HepG2 (cell line): ENCODE results near the gene COL8A1. TPM values are rescaled to one million over a fixed set of nuclear protein-coding genes. Genes with fewer than 3 reads are reported as not detected.

Source experiments
- ATAC-seq: fragments of 200-7000 bp; cut with Tn5 transposase; 3 replicates; pipeline ENCODE4 v1.9.1; 2020; ENCODE audit warnings: mild to moderate bottlenecking, moderate library complexity
- BruUV-seq: library from RNA; stranded (reverse); fragments of 400-500 nt; replicated peaks from 2 replicates; lab custom pipeline; 2021; lab: Mats Ljungman, UMichigan
- CTCF ChIA-PET: fragments of 300-600 bp; formaldehyde crosslinking; extraction: SDS; loops from one replicate; lab custom pipeline; 2021; ENCODE audit warnings: low total read pairs, inconsistent platforms, low intra/inter-chr PET ratio; lab: Yijun Ruan, JAX
- POLR2A ChIA-PET: fragments of 350-600 bp; sonication (Branson Sonifier 250); formaldehyde crosslinking; loops from one replicate; lab custom pipeline; 2020; ENCODE audit warnings: antibody characterized with exemption, inconsistent platforms; lab: Yijun Ruan, JAX
- DNase-seq: peaks from one replicate; pipeline ENCODE4 v3.0.0-alpha.2; 2015; ENCODE audit warnings: low spot score
- FAIRE-seq: peaks from 3 replicates; lab custom pipeline; 2011; peaks lifted over from hg19 to GRCh38; lab: Jason Lieb, UNC
- H2AFZ ChIP-seq: one replicate; pipeline ENCODE4 v1.6.1; 2011; ENCODE audit warnings: low read length, inconsistent platforms
- H3K27ac ChIP-seq: fragments of 300-600 bp; 3 replicates; pipeline ENCODE4 v1.8.0; 2011; ENCODE audit warnings: mixed run types, mild to moderate bottlenecking, mixed read lengths, low read length, inconsistent platforms; ENCODE audit not compliant: insufficient read depth; ENCODE audit errors: extremely low read length
- H3K27me3 ChIP-seq, 2 experiments: fragments of 200-600 bp in 1 of 2; 2 replicates in 1 of 2; 3 replicates in 1 of 2; pipeline versions ENCODE4 v1.6.0 to v1.8.0; 2011; ENCODE audit warnings: low read length in 2 of 2, mild to moderate bottlenecking in 2 of 2, moderate library complexity in 2 of 2, inconsistent platforms in 1 of 2; ENCODE audit not compliant: insufficient read depth in 2 of 2, control insufficient read depth in 1 of 2
- H3K36me3 ChIP-seq, 2 experiments: fragments of 200-600 bp in 1 of 2; replicated peaks in 1 of 2; 2 replicates in 1 of 2; 3 replicates in 1 of 2; pipeline versions ENCODE4 v1.5.1 to v1.8.0; 2011; ENCODE audit warnings: low read length in 2 of 2, inconsistent platforms in 1 of 2; ENCODE audit not compliant: insufficient read depth in 2 of 2, control insufficient read depth in 1 of 2
- H3K4me1 ChIP-seq: 2 replicates; pipeline ENCODE4 v1.5.1; 2012; ENCODE audit warnings: low read length, inconsistent platforms; ENCODE audit not compliant: insufficient read depth
- H3K4me2 ChIP-seq: 2 replicates; pipeline ENCODE4 v1.6.0; 2011; ENCODE audit warnings: low read depth, low read length, inconsistent platforms
- H3K4me3 ChIP-seq, 3 experiments: fragments of 200-600 bp in 1 of 3; sonication (generic), shearing (Covaris generic) in 1 of 3; replicated peaks in 1 of 3; 2 replicates each; pipeline ENCODE4 v1.5.1; 2011 to 2016; ENCODE audit warnings: low read length in 3 of 3, inconsistent platforms in 2 of 3, low read depth in 2 of 3, mild to moderate bottlenecking in 2 of 3, control low read depth in 1 of 3, mixed read lengths in 1 of 3; ENCODE audit not compliant: insufficient read depth in 1 of 3
- H3K79me2 ChIP-seq: one replicate; pipeline ENCODE4 v1.6.1; 2011; ENCODE audit warnings: low read length, inconsistent platforms; ENCODE audit not compliant: insufficient read depth
- H3K9ac ChIP-seq: 2 replicates; pipeline ENCODE4 v1.6.0; 2011; ENCODE audit warnings: mild to moderate bottlenecking, low read depth, low read length, inconsistent platforms; ENCODE audit not compliant: insufficient read depth
- H3K9me3 ChIP-seq: 2 replicates; pipeline ENCODE4 v1.5.1; 2012; ENCODE audit warnings: mild to moderate bottlenecking, low read length
- H4K20me1 ChIP-seq: 2 replicates; pipeline ENCODE4 v1.6.0; 2011; ENCODE audit warnings: inconsistent platforms, mild to moderate bottlenecking, low read length, moderate library complexity; ENCODE audit not compliant: insufficient read depth
- ADNP ChIP-seq: sonication (generic); formaldehyde crosslinking; IDR thresholded peaks from 2 replicates; pipeline ENCODE4 v1.4.0; 2020; ENCODE audit warnings: missing genetic modification reagents
- CREB1 ChIP-seq, 2 experiments: fragments of 450-650 bp in 1 of 2; IDR thresholded peaks; 2 replicates each; pipeline ENCODE4 v1.6.1; 2016 to 2017; ENCODE audit warnings: control low read depth in 1 of 2, mild to moderate bottlenecking in 1 of 2, missing compliant biosample characterization in 1 of 2, missing genetic modification characterization in 1 of 2
- HDAC2 ChIP-seq: sonication (generic); formaldehyde crosslinking; IDR thresholded peaks from 2 replicates; pipeline ENCODE4 v1.4.0; 2020; ENCODE audit warnings: missing genetic modification reagents
- HNRNPLL ChIP-seq: fragments of 200-400 bp; formaldehyde crosslinking; IDR thresholded peaks from 2 replicates; pipeline ENCODE4 v1.6.1; 2017; ENCODE audit warnings: mild to moderate bottlenecking, low read depth, low read length; ENCODE audit not compliant: poor library complexity, severe bottlenecking
- MBNL3 ChIP-seq: fragments of 250-450 bp; sonication (Bioruptor Pico); conservative IDR thresholded peaks from 2 replicates; pipeline ENCODE4 v1.8.0; 2022; ENCODE audit warnings: mild to moderate bottlenecking, inconsistent platforms
- RFXAP ChIP-seq: sonication (generic); formaldehyde crosslinking; IDR thresholded peaks from 2 replicates; pipeline ENCODE4 v1.4.0; 2020; ENCODE audit warnings: missing genetic modification reagents, borderline replicate concordance
- ZFP41 ChIP-seq: sonication (generic); formaldehyde crosslinking; IDR thresholded peaks from 2 replicates; pipeline ENCODE4 v1.4.0; 2020; ENCODE audit warnings: mild to moderate bottlenecking, missing genetic modification reagents, borderline replicate concordance
- ZNF501 ChIP-seq: sonication (generic); formaldehyde crosslinking; IDR thresholded peaks from 2 replicates; pipeline ENCODE4 v1.5.1; 2020; ENCODE audit warnings: mild to moderate bottlenecking, moderate library complexity, missing genetic modification reagents
- ZNF740 ChIP-seq: sonication (generic); formaldehyde crosslinking; IDR thresholded peaks from 2 replicates; pipeline ENCODE4 v1.4.0; 2020; ENCODE audit warnings: missing genetic modification reagents
- WGBS: methylation state at CpG from one replicate; pipeline ENCODE4 v1.1.6; 2017; ENCODE audit warnings: low lambda C conversion rate; 5-methylcytosine and 5-hydroxymethylcytosine counted together
- in situ Hi-C: cut with HindIII; loops from 2 replicates; pipeline ENCODE4 v1.10.0; 2017; ENCODE audit warnings: low pct_unique_long_range_greater_than_20kb; ENCODE audit not compliant: extremely low pct_ligation_motif_present
- intact Hi-C: fragments of 100-400 bp; cut with micrococcal nuclease; formaldehyde crosslinking; loops from one replicate; pipeline ENCODE4 v1.10.0; 2022; ENCODE audit not compliant: unreplicated experiment
- polyA plus RNA-seq, 8 experiments: library from polyadenylated mRNA; depleted of rRNA in 3 of 8; stranded (reverse) in 7 of 8; unstranded in 1 of 8; fragments of >200 nt; fragmentation: Illumina TruSeq in 4 of 8; extraction: Trizol in 4 of 8; gene quantifications; 2 replicates each; pipeline versions ENCODE4 v1.2.1 to v1.2.3, GENCODE V29; 2011 to 2016; ENCODE audit warnings: low read depth in 4 of 8, missing spikeins in 1 of 8, mixed read lengths in 1 of 8; ENCODE audit not compliant: insufficient read depth in 1 of 8
- total RNA-seq, 5 experiments: library from RNA; depleted of rRNA; stranded (reverse); fragments of >200 nt; fragmentation: Illumina TruSeq; extraction: Trizol; gene quantifications; 2 replicates each; pipeline ENCODE4 v1.2.3, GENCODE V29; 2016; ENCODE audit warnings: low read depth in 1 of 5
- TF ChIP-seq, protein P1 (sequence below), 2 experiments: sonication (generic) in 1 of 2; formaldehyde crosslinking in 1 of 2; IDR thresholded peaks; 2 replicates each; pipeline versions ENCODE4 v1.6.1 to v1.9.0; 2014 to 2022; ENCODE audit warnings: antibody characterized with exemption in 1 of 2, borderline replicate concordance in 1 of 2, inconsistent platforms in 1 of 2, low read depth in 1 of 2, missing genetic modification reagents in 1 of 2

Gene COL8A1
- total and polyA plus RNA-seq, 2 of the 13 experiments (the other 11 are each of a cell fraction or from before 2014, with no cell fraction given) = not detected

DNA sequence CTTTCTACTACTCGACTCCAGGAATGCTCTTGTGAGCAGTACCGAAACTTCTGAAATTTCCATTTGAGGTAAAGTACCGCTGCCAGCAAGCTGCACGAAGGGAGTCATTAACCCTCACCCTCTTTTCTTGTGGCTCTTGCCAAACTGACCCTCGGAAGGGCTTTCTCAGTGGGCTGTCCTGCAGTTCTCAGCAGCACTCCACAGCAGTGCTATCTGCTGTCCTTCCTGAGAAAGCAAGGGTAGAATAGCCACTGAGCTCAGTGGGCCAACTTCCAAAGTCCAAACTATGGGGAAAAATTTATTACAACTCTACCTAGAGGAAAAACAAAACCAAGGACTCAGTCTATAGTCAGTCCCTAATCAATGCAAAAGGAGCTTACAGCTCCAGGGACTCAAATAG, 38.5 kb upstream of the COL8A1 start:
- H4K20me1 ChIP-seq = no peaks in the 10 kb centered on the region
- no peak for DNase-seq
- 43% methylated on average over 5 of the region's 5 CpGs for WGBS
- POLR2A ChIA-PET = no interaction called here
- no peak overlapping the region for H3K4me2 ChIP-seq
- H3K27me3 ChIP-seq = no peaks in the 10 kb centered on the region; a peak in 1 of 5 replicates
- H3K27ac ChIP-seq = no peak overlapping the region
- H3K4me3 ChIP-seq = no peak overlapping the region
- no peaks in the 10 kb centered on the region for H3K79me2 ChIP-seq
- TF ChIP-seq CREB1 (IDR thresholded peaks at IDR 0.05) = no peak
- no peak for TF ChIP-seq CREB1 (CRISPR knock-in tag; IDR thresholded peaks at IDR 0.05)
- TF ChIP-seq ZNF501 (CRISPR knock-in tag) = no peak
- TF ChIP-seq MBNL3 (CRISPR knock-in tag) = no peak
- no peak overlapping the region for H2AFZ ChIP-seq
- H3K4me1 ChIP-seq = no peaks in the 10 kb centered on the region
- H3K9ac ChIP-seq = no peak overlapping the region
- no peaks in the 10 kb centered on the region for H3K36me3 ChIP-seq
- BruUV-seq = no TSS peak
- FAIRE-seq = no peak
- H3K9me3 ChIP-seq = no peaks in the 10 kb centered on the region
- intact Hi-C loops (no loop called here), in situ Hi-C loops (no loop called here)
- CTCF ChIA-PET = no interaction called here
- no peak; the same call in 2 of the 3 replicates for ATAC-seq

GRCh38 chr3:99601515-99601914, 36.9 kb upstream of the COL8A1 start:
- intact Hi-C loops = no loop called here
- no peaks in the 10 kb centered on the region; a peak in 1 of 5 replicates for H3K27me3 ChIP-seq
- no peak for TF ChIP-seq HDAC2 (CRISPR knock-in tag)
- no peak for TF ChIP-seq HNRNPLL
- TF ChIP-seq, protein P1, sequence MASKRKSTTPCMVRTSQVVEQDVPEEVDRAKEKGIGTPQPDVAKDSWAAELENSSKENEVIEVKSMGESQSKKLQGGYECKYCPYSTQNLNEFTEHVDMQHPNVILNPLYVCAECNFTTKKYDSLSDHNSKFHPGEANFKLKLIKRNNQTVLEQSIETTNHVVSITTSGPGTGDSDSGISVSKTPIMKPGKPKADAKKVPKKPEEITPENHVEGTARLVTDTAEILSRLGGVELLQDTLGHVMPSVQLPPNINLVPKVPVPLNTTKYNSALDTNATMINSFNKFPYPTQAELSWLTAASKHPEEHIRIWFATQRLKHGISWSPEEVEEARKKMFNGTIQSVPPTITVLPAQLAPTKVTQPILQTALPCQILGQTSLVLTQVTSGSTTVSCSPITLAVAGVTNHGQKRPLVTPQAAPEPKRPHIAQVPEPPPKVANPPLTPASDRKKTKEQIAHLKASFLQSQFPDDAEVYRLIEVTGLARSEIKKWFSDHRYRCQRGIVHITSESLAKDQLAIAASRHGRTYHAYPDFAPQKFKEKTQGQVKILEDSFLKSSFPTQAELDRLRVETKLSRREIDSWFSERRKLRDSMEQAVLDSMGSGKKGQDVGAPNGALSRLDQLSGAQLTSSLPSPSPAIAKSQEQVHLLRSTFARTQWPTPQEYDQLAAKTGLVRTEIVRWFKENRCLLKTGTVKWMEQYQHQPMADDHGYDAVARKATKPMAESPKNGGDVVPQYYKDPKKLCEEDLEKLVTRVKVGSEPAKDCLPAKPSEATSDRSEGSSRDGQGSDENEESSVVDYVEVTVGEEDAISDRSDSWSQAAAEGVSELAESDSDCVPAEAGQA (IDR thresholded peaks at IDR 0.05; ENCODE audit: low read depth) = no peak
- TF ChIP-seq, protein P1 (CRISPR knock-in tag; IDR thresholded peaks at IDR 0.05; ENCODE audit: borderline replicate concordance) = no peak
- no peak for TF ChIP-seq ZFP41 (CRISPR knock-in tag)
- no peak for TF ChIP-seq ZNF740 (CRISPR knock-in tag)
- no peak for TF ChIP-seq ADNP
- TF ChIP-seq RFXAP (CRISPR knock-in tag) = no peak
- H3K9me3 ChIP-seq = no peaks in the 10 kb centered on the region
- no peak for DNase-seq
- no peaks in the 10 kb centered on the region for H3K4me1 ChIP-seq
- H3K4me2 ChIP-seq = no peak overlapping the region
- H2AFZ ChIP-seq = no peak overlapping the region
- FAIRE-seq = no peak
- in situ Hi-C loops = no loop called here
- H3K27ac ChIP-seq = no peak overlapping the region
- ChIA-PET POLR2A (no interaction called here), CTCF (no interaction called here)
- no peaks in the 10 kb centered on the region for H3K36me3 ChIP-seq
- no peak for ATAC-seq
- H3K79me2 ChIP-seq = no peaks in the 10 kb centered on the region
- no TSS peak for BruUV-seq
- H3K4me3 ChIP-seq = no peak overlapping the region
- H3K9ac ChIP-seq = no peak overlapping the region
- WGBS = 3% methylated on average over 1 of the region's 1 CpG
- H4K20me1 ChIP-seq = no peaks in the 10 kb centered on the region
